Brain microvascular endothelial cell (primary cell): ENCODE results near the gene EXOC6.
A peak's percentile ranks its signal among the peaks of the same experiment; 100 is the strongest.

ENCODE experiments used
- DNase-seq: peaks from one replicate; pipeline ENCODE4 v3.0.0-alpha.2; 2020
- H3K27ac ChIP-seq: fragments of 250-450 bp; sonication (Bioruptor Pico); 2 replicates; pipeline ENCODE4 v1.5.1; 2020; ENCODE audit warnings: mild to moderate bottlenecking, moderate library complexity
- H3K27me3 ChIP-seq: fragments of 250-450 bp; sonication (Bioruptor Pico); replicated peaks from 2 replicates; pipeline ENCODE4 v1.5.1; 2020; ENCODE audit warnings: mild to moderate bottlenecking
- H3K36me3 ChIP-seq: fragments of 250-450 bp; sonication (Bioruptor Pico); replicated peaks from 2 replicates; pipeline ENCODE4 v1.5.1; 2020; ENCODE audit warnings: mild to moderate bottlenecking
- H3K4me3 ChIP-seq: 2 replicates; pipeline ENCODE4 v1.5.1; 2011; ENCODE audit warnings: low read depth, mild to moderate bottlenecking, control low read depth, low read length, moderate library complexity
- CTCF ChIP-seq: IDR thresholded peaks from 2 replicates; pipeline ENCODE4 v1.5.1; 2011; ENCODE audit warnings: low read depth, mild to moderate bottlenecking, moderate library complexity, low read length, control low read depth, inconsistent platforms; ENCODE audit errors: missing control alignments
- in situ Hi-C: cut with HindIII; loops from 2 replicates; pipeline ENCODE4 v1.10.0; 2017; ENCODE audit warnings: low sequenced_read_pairs, low pct_ligation_motif_present

The EXOC6 gene

GRCh38 chr10:92873029-92873428, 24.7 kb downstream of the EXOC6 start:
- Histone ChIP-seq H3K27me3 (no peaks in the 10 kb centered on the region), H3K36me3 (no peaks in the 10 kb centered on the region), H3K27ac (no peak overlapping the region), H3K4me3 (no peak overlapping the region)
- no peak for DNase-seq
- in situ Hi-C loops, result no loop called here
- TF ChIP-seq CTCF, result no peak

GRCh38 chr10:92876509-92877036, 28.3 kb downstream of the EXOC6 start:
- no peak for TF ChIP-seq CTCF
- Histone ChIP-seq H3K36me3 (no peaks in the 10 kb centered on the region), H3K4me3 (no peak overlapping the region), H3K27ac (no peak overlapping the region), H3K27me3 (no peaks in the 10 kb centered on the region)
- in situ Hi-C loops, result no loop called here
- no peak for DNase-seq

- Histone ChIP-seq H3K36me3 (no peaks in the 10 kb centered on the region), H3K27me3 (no peaks in the 10 kb centered on the region), H3K27ac (no peak overlapping the region), H3K4me3 (no peak overlapping the region)
- TF ChIP-seq CTCF, result peak; percentile 50
- DNase-seq, result peak; percentile 42
- in situ Hi-C loops, result no loop called here
Observed at GRCh38 chr10:92880233-92880861, 32.0 kb downstream of the EXOC6 start.

- no peaks in the 10 kb centered on the region for H3K27me3 ChIP-seq
- no peak for TF ChIP-seq CTCF
- in situ Hi-C loops, result no loop called here
Observed at GRCh38 chr10:92880917-92881316, 32.6 kb downstream of the EXOC6 start.

GRCh38 chr10:92886334-92886961, 38.1 kb downstream of the EXOC6 start:
- no peak for TF ChIP-seq CTCF
- peak; percentile 4 for DNase-seq
- H3K4me3 ChIP-seq, result no peak overlapping the region
- H3K27ac ChIP-seq, result no peak overlapping the region
- in situ Hi-C loops, result no loop called here
- no peaks in the 10 kb centered on the region for H3K27me3 ChIP-seq
- H3K36me3 ChIP-seq, result no peaks in the 10 kb centered on the region

More at GRCh38 chr10:92880917-92881316, 32.6 kb downstream of the EXOC6 start:
- DNase-seq, result no peak
- H3K36me3 ChIP-seq, result no peaks in the 10 kb centered on the region
- H3K27ac ChIP-seq, result no peak overlapping the region
- H3K4me3 ChIP-seq, result no peak overlapping the region
